ENCODE results near the gene LNPEP. TPM values are rescaled to one million over a fixed set of nuclear protein-coding genes. Genes with fewer than 3 reads are reported as not detected.

The LNPEP gene
- total RNA-seq, 4 donors from 2014 or later = 7.2 to 40.5 (median 34.8) TPM

DNA sequence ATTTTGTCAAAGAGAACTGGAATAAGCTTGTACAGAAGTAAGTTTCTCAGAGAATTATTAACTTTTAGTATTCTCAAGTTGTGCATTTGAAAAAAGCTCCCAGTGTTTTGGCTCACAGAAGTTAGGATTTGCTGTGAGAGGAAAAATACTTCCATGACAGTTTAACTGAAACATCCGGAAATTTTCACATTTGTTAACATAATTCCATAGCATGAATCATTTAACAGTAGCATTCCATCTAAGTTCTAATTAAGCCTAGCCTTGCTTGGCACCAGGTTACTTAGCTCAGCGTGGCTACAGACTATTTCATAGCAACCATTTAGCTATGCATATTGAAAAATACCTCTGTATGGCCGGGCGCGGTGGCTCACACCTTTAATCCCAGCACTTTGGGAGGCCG, 90.8 kb downstream of the LNPEP start:
- intact Hi-C loops (cut with DNase I; ENCODE audit: low total_unique reads) = no loop called here
- H3K4me3 ChIP-seq = no peak overlapping the region
- peaks cover 0 to 4% (median 0%) of the 10 kb centered on the region in 4 donors for H3K4me1 ChIP-seq
- WGBS, 2 donors (ENCODE audit: low coverage in 1 of 2) = 92 to 94% methylated on average over 2 to 6 of the region's 6 CpGs
- DNase-seq = no peak
- H3K27me3 ChIP-seq = no peaks in the 10 kb centered on the region
- no peak overlapping the region for H3K27ac ChIP-seq
- TF ChIP-seq POLR2A (IDR thresholded peaks at IDR 0.05) (no peak), EP300 (IDR thresholded peaks at IDR 0.05; ENCODE audit: low read depth) (no peak)
- TF ChIP-seq, protein P1, sequence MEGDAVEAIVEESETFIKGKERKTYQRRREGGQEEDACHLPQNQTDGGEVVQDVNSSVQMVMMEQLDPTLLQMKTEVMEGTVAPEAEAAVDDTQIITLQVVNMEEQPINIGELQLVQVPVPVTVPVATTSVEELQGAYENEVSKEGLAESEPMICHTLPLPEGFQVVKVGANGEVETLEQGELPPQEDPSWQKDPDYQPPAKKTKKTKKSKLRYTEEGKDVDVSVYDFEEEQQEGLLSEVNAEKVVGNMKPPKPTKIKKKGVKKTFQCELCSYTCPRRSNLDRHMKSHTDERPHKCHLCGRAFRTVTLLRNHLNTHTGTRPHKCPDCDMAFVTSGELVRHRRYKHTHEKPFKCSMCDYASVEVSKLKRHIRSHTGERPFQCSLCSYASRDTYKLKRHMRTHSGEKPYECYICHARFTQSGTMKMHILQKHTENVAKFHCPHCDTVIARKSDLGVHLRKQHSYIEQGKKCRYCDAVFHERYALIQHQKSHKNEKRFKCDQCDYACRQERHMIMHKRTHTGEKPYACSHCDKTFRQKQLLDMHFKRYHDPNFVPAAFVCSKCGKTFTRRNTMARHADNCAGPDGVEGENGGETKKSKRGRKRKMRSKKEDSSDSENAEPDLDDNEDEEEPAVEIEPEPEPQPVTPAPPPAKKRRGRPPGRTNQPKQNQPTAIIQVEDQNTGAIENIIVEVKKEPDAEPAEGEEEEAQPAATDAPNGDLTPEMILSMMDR (IDR thresholded peaks at IDR 0.05) = no peak
- no peaks in the 10 kb centered on the region for H3K9me3 ChIP-seq
- H3K36me3 ChIP-seq = peaks cover 0 to 81% (median 19%) of the 10 kb centered on the region in 4 donors
- in situ Hi-C loops (cut with MboI; ENCODE audit: low pct_ligation_motif_present in 1 of 4, low pct_unique_long_range_greater_than_20kb in 1 of 4, low sequenced_read_pairs in 3 of 4) = no loop called here

DNA sequence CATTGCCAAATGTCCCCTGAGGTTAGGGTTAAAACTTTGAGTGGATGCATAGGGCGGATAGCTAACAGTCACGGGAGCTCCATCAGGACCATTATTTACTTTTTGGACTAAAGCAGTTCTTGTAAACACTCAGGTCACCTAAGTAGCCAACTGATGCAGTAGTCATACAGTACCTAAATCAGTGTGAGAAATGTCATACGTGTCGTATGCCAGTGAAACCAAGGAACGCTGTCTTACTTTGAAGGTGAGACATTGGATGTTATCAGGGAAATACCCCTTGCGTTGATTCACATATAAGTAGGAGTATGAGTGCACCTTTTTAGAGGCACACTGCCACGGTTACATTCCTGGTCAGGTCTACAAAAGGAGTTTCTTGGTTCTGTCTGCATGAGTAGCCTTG, 101.9 kb downstream of the LNPEP start:
- H3K9me3 ChIP-seq = no peaks in the 10 kb centered on the region
- no peak for DNase-seq
- peaks cover 0 to 9% (median 0%) of the 10 kb centered on the region in 4 donors for H3K36me3 ChIP-seq
- H3K4me1 ChIP-seq = no peaks in the 10 kb centered on the region
- no peak overlapping the region for H3K4me3 ChIP-seq
- WGBS, 2 donors (ENCODE audit: low coverage in 1 of 2) = 65 to 75% methylated on average over 4 to 7 of the region's 7 CpGs
- H3K27me3 ChIP-seq = no peaks in the 10 kb centered on the region
- in situ Hi-C loops (cut with MboI; ENCODE audit: low pct_ligation_motif_present in 1 of 4, low pct_unique_long_range_greater_than_20kb in 1 of 4, low sequenced_read_pairs in 3 of 4) (no loop called here), intact Hi-C loops (cut with DNase I; ENCODE audit: low total_unique reads) (no loop called here)
- H3K27ac ChIP-seq = no peak overlapping the region
- TF ChIP-seq POLR2AphosphoS5 (IDR thresholded peaks at IDR 0.05) (no peak), EP300 (IDR thresholded peaks at IDR 0.05; ENCODE audit: low read depth) (no peak), POLR2A (IDR thresholded peaks at IDR 0.05) (no peak)
- TF ChIP-seq, protein P1 (IDR thresholded peaks at IDR 0.05) = no peak

DNA sequence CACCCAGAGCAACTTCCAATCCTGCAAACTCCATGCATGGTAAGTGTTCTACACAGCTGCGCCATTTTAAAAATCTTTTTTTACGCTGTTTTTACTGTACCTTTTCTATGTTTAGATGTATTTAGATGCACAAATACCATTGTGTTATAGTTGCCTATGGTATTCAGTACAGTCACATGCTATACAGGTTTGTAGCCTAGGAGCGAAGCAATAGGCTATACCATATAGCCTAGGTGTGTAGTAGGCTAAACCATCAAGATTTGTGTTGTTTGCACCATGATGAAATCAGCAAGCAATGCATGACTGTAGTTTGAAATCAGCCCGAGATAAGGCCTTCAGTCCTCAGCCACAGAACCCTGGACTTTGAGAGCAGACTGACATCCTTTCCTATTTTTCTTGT, 105.4 kb downstream of the LNPEP start:
- H3K4me3 ChIP-seq = no peak overlapping the region
- H3K27ac ChIP-seq = no peak overlapping the region
- 88 to 98% methylated on average over 4 of the region's 4 CpGs for WGBS, 2 donors (ENCODE audit: low coverage in 1 of 2)
- TF ChIP-seq, protein P1 (IDR thresholded peaks at IDR 0.05) = no peak
- no peak for TF ChIP-seq EP300 (IDR thresholded peaks at IDR 0.05; ENCODE audit: low read depth)
- TF ChIP-seq POLR2AphosphoS5 (IDR thresholded peaks at IDR 0.05) = no peak
- no peak for TF ChIP-seq POLR2A (IDR thresholded peaks at IDR 0.05)
- intact Hi-C loops (cut with DNase I; ENCODE audit: low total_unique reads) = no loop called here
- H3K27me3 ChIP-seq = no peaks in the 10 kb centered on the region
- in situ Hi-C loops (cut with MboI; ENCODE audit: low pct_ligation_motif_present in 1 of 4, low pct_unique_long_range_greater_than_20kb in 1 of 4, low sequenced_read_pairs in 3 of 4) = no loop called here
- H3K4me1 ChIP-seq = no peaks in the 10 kb centered on the region
- DNase-seq = no peak
- no peaks in the 10 kb centered on the region for H3K9me3 ChIP-seq
- no peaks in the 10 kb centered on the region for H3K36me3 ChIP-seq

- in situ Hi-C loops (cut with MboI; ENCODE audit: low pct_ligation_motif_present in 1 of 4, low pct_unique_long_range_greater_than_20kb in 1 of 4, low sequenced_read_pairs in 3 of 4) (no loop called here), intact Hi-C loops (cut with DNase I; ENCODE audit: low total_unique reads) (no loop called here)
- Histone ChIP-seq H3K27ac (no peak overlapping the region), H3K27me3 (no peaks in the 10 kb centered on the region), H3K36me3 (no peaks in the 10 kb centered on the region), H3K4me1 (no peaks in the 10 kb centered on the region), H3K4me3 (no peak overlapping the region), H3K9me3 (no peaks in the 10 kb centered on the region)
- DNase-seq = no peak
- TF ChIP-seq POLR2AphosphoS5 (IDR thresholded peaks at IDR 0.05) = no peak
- TF ChIP-seq EP300 (IDR thresholded peaks at IDR 0.05; ENCODE audit: low read depth) = no peak
- TF ChIP-seq, protein P1 (IDR thresholded peaks at IDR 0.05) = no peak
- TF ChIP-seq POLR2A (IDR thresholded peaks at IDR 0.05) = no peak
- WGBS, 2 donors (ENCODE audit: low coverage in 1 of 2) = 80 to 89% methylated on average over 1 to 7 of the region's 7 CpGs
Observed at GRCh38 chr5:97042996-97043395, 107.1 kb downstream of the LNPEP start.
